Ectodermal cell (in vitro differentiated cells): ENCODE measurements around the gene CRYGN.

Source experiments
- H3K27ac ChIP-seq: 2 replicates; pipeline ENCODE4 v1.7.0; 2013; ENCODE audit warnings: mild to moderate bottlenecking, low read depth, low read length; ENCODE audit not compliant: insufficient read depth, poor library complexity, severe bottlenecking
- H3K27me3 ChIP-seq: 2 replicates; pipeline ENCODE4 v1.7.0; 2013; ENCODE audit warnings: mild to moderate bottlenecking, low read length; ENCODE audit not compliant: insufficient read depth, control insufficient read depth, poor library complexity, severe bottlenecking
- H3K36me3 ChIP-seq: one replicate; pipeline ENCODE4 v1.7.0; 2013; ENCODE audit warnings: low read length; ENCODE audit not compliant: control insufficient read depth, insufficient read depth
- H3K4me1 ChIP-seq: one replicate; pipeline ENCODE4 v1.7.0; 2013; ENCODE audit warnings: low read length; ENCODE audit not compliant: control insufficient read depth, insufficient read depth
- H3K4me3 ChIP-seq: 2 replicates; pipeline ENCODE4 v1.7.0; 2013; ENCODE audit warnings: low read depth, low read length, control low read depth; ENCODE audit not compliant: insufficient read depth
- H3K9me3 ChIP-seq: 2 replicates; pipeline ENCODE4 v1.7.0; 2013; ENCODE audit warnings: mild to moderate bottlenecking, low read length, moderate library complexity; ENCODE audit not compliant: control insufficient read depth
- WGBS, 2 experiments: methylation state at CpG; one replicate each; pipeline ENCODE4 v1.1.7; 2013; ENCODE audit warnings: missing lambda C conversion rate in 2 of 2; 5-methylcytosine and 5-hydroxymethylcytosine counted together

Gene CRYGN

DNA sequence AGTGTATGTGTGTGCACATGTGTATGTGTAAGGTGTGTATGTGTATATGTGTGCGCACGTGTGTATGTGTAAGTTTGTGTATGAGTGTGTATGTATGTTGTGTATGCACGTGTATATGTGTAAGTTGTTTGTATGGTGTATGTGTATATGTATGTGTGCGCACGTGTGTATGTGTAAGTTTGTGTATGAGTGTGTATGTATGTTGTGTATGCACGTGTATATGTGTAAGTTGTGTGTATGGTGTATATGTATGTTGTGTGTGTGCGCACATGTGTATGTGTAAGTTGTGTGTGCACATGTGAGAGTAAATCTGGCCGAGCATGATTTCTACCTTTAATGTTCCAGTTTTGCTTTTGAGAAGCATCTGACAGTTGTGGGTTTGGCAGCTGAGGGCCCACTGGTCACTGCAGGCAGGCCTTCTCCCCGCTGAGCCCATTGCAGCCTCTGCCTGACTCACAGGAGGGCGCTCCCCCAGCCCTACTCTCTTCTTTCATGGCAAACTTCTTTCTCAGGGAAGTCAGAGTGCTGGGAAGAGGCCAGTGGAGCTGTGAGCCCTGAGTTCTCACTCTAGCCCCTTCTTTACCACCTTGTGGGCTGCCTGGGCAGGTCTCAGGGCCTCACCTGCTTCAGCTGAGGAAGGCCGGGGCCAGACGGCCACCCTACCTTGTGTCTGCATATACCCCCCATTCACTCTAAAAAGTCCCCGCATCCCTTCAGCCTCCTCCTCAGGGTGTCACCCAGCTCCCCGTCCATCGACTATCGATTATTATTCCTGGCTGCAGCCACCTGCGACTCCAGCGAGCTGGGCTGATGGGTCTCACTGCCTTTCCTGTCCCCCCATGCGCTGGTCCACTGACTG lies 41.3 kb downstream of the CRYGN start:
- Histone ChIP-seq H3K27me3 (no peaks in the 10 kb centered on the region), H3K36me3 (no peaks in the 10 kb centered on the region), H3K4me3 (no peak overlapping the region), H3K9me3 (no peaks in the 10 kb centered on the region), H3K27ac (no peak overlapping the region), H3K4me1 (peaks cover 9% of the 10 kb centered on the region)
- 88 to 90% methylated on average over 19 of the region's 19 CpGs for WGBS, 2 experiments

DNA sequence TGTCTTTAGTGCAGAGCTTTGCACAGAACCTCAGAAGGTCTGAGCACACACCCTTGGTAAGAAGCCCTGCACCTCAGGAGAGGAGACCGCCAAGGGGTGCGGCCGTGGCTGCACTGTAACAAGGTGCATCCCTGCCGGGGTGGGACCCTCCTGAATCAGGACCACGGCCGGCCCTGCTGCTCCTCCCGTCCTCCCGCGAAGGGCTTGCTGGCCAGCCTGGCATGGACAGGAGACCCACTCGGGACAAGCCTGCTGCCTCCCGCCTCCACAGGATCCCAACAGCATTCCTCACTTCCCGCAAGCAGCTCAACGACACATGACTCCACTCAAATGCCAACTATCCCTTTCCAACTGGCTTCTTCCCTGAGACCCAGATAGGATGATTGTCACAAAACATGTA lies 42.9 kb downstream of the CRYGN start:
- H3K27ac ChIP-seq = no peak overlapping the region
- no peaks in the 10 kb centered on the region for H3K9me3 ChIP-seq
- no peak overlapping the region for H3K4me3 ChIP-seq
- WGBS, 2 experiments = 92% methylated on average over 13 of the region's 13 CpGs
- H3K36me3 ChIP-seq = no peaks in the 10 kb centered on the region
- peaks cover 19% of the 10 kb centered on the region for H3K4me1 ChIP-seq
- no peaks in the 10 kb centered on the region for H3K27me3 ChIP-seq

DNA sequence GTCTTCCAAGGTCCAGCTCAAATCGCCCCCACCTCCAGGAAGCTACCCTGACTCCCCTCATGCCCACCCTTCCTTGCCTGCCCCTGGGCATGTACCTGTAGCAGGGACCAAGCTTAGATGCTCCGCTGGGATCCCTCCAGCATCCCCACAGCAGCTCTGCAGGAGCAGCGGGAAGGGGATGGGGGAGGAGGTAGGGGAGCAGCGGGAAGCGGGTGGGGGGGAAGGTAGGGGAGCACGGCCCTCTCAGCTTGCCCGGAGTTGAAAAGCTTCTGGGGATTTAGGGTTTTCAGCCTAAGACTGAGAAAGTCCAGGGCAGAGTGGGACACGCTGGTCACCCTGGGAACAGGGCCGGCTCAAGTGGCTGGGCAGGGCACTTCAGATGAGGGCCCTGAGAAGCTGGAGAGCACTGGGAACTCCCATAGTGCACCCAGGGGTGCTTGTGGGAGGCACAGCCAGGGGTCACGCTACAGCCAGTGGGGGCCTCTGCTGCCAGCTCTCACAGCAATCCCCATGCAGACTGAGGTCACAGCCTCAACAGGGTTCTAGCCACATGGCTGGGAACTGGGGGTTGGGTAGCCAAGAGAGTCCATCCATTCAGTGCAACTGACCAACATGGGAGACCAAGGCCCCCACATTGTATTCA lies 43.5 kb downstream of the CRYGN start:
- WGBS, 2 experiments = 81 to 83% methylated on average over 10 of the region's 10 CpGs
- H3K36me3 ChIP-seq = no peaks in the 10 kb centered on the region
- no peak overlapping the region for H3K27ac ChIP-seq
- H3K27me3 ChIP-seq = no peaks in the 10 kb centered on the region
- H3K9me3 ChIP-seq = no peaks in the 10 kb centered on the region
- peaks cover 20% of the 10 kb centered on the region for H3K4me1 ChIP-seq
- H3K4me3 ChIP-seq = no peak overlapping the region

DNA sequence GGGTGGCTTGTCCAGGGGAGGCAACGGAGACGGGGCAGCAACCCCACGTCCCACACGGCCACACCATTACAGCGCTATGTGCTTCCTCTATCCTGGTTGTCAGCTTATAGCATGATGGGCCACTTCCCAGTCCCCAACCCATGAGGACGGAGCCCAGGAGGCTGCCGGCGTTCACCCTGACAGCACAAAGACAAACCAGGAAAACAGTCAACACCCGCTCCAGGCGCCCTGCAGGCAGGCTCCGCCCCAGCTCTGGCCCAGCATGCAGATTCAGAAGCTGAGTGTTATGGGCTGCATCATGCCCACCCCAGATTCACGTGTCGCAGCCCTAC lies 44.9 kb downstream of the CRYGN start:
- WGBS, 2 experiments = 64 to 66% methylated on average over 13 of the region's 13 CpGs
- Histone ChIP-seq H3K4me3 (no peak overlapping the region), H3K27me3 (no peaks in the 10 kb centered on the region), H3K9me3 (no peaks in the 10 kb centered on the region), H3K4me1 (peaks cover 20% of the 10 kb centered on the region), H3K27ac (no peak overlapping the region), H3K36me3 (no peaks in the 10 kb centered on the region)

- Histone ChIP-seq H3K4me1 (peaks cover 20% of the 10 kb centered on the region), H3K9me3 (no peaks in the 10 kb centered on the region), H3K4me3 (no peak overlapping the region), H3K36me3 (no peaks in the 10 kb centered on the region), H3K27ac (no peak overlapping the region), H3K27me3 (no peaks in the 10 kb centered on the region)
- 93% methylated on average over 35 of the region's 35 CpGs for WGBS, 2 experiments
Observed at GRCh38 chr7:151394076-151395035, 45.6 kb downstream of the CRYGN start.

DNA sequence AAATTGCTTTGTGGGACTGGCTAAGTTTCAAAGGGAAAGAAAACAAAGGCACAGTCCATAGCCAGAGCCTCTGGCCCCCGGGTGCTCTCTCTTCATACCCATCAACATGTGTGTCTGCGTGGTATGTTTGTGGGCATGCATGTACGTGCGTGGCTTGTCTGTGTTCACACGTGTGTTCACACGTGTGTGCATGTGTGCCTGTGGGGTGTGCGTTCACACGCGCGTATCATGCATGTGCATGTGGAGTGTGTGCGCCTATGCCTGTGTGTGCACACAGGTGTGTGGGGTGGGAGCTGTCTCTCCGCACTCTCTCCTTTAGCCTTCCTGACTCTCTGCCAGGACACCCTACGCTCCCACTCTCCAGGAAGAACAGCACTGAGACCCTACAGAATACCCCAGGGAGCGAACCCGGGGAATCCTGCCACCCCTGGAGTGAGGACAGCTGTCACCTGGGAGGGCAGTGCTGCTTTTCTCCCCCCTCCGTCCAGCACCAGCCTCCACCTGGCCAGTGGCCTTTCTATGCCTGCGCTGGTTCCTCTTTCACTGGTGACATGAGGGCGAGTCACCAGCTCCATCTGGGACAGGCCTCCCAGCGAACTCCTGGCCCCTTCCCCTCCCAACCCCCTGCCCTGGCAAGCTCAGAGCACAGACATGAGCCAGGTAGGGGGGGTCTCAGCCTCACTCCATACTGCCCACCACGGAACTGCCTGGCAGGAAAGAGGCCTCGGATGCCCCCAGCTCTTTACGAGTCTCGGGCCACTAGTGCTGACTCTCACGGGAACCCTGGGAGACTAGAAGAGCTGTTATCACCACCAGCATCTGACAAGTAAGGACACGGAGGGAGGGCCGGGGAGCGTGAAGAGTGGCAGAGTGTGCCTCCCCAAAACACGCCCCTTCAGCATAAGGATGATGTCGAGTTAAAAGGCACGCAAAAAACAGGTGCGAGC lies 46.6 kb downstream of the CRYGN start:
- Histone ChIP-seq H3K4me1 (peaks cover 20% of the 10 kb centered on the region), H3K9me3 (no peaks in the 10 kb centered on the region), H3K27ac (no peak overlapping the region), H3K4me3 (no peak overlapping the region), H3K27me3 (no peaks in the 10 kb centered on the region), H3K36me3 (no peaks in the 10 kb centered on the region)
- WGBS, 2 experiments = 93% methylated on average over 31 of the region's 31 CpGs

- 81 to 85% methylated on average over 13 of the region's 13 CpGs for WGBS, 2 experiments
- no peaks in the 10 kb centered on the region for H3K36me3 ChIP-seq
- peaks cover 20% of the 10 kb centered on the region for H3K4me1 ChIP-seq
- no peak overlapping the region for H3K4me3 ChIP-seq
- H3K9me3 ChIP-seq = no peaks in the 10 kb centered on the region
- H3K27me3 ChIP-seq = no peaks in the 10 kb centered on the region
- no peak overlapping the region for H3K27ac ChIP-seq
Observed at GRCh38 chr7:151392426-151392825, 47.5 kb downstream of the CRYGN start.

DNA sequence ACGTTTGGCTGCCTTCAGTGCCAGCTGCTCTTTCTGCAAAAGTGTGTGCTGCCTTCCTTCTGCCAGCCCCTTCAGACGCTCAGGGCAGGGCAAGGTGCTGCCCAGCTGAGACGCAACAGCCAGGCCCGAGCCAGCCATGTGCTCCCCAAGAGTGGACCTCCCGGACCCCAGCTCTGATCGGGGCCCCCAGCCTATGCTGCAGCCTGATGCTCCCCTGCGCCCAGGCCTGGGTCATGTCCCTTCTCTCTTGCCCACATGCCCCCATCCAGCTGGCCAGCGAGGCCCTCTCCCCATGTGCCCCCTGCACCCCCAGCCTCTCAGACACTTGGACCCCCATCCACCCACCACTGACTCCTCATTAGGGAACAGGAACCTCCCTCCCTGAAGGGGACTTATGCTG lies 47.9 kb downstream of the CRYGN start:
- no peaks in the 10 kb centered on the region for H3K9me3 ChIP-seq
- H3K4me1 ChIP-seq = peaks cover 20% of the 10 kb centered on the region
- 90 to 93% methylated on average over 8 of the region's 8 CpGs for WGBS, 2 experiments
- no peak overlapping the region for H3K27ac ChIP-seq
- peaks cover 3% of the 10 kb centered on the region for H3K27me3 ChIP-seq
- no peaks in the 10 kb centered on the region for H3K36me3 ChIP-seq
- H3K4me3 ChIP-seq = no peak overlapping the region

- Histone ChIP-seq H3K4me1 (peaks cover 20% of the 10 kb centered on the region), H3K4me3 (no peak overlapping the region), H3K9me3 (no peaks in the 10 kb centered on the region), H3K27me3 (peaks cover 4% of the 10 kb centered on the region), H3K36me3 (no peaks in the 10 kb centered on the region), H3K27ac (no peak overlapping the region)
- WGBS, 2 experiments = 94% methylated on average over 9 of the region's 9 CpGs
Observed at GRCh38 chr7:151391358-151391730, 48.6 kb downstream of the CRYGN start.
